Activated T-helper 1 cell treated with anti-CD3 and anti-CD28 coated beads, Interleukin-2, amount 50 U/mL, for 16 hours (primary cell): ENCODE measurements around the gene ZNF574.

Experiments used
- DNase-seq, 2 donors: peaks; one replicate each; pipeline ENCODE4 v3.0.0-alpha.2; 2020; ENCODE audit warnings: low read depth in 1 of 2, low spot score in 1 of 2

Gene ZNF574

DNA sequence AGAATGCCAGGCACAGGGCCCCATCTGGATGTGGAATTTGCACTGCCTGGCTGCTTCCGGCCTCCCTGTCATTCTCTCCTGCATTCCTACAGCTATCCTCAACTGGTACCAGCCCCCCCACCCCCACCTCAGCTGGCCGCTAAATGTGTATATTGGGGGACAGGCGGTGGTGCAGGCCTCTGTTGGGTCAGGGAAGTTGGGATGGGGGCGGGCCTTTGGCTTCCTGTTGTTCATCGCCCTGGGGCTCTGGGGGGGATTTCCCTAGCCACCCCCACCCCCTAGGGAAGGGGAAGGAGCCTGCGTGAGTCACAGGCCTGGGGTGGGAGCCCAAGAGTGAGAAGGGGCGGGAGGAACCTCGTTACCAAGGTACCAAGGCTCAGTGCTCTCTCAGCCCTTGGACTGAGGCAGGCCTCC lies 45.7 kb downstream of the ZNF574 start:
- peak; percentile 60 to 70 for DNase-seq

DNA sequence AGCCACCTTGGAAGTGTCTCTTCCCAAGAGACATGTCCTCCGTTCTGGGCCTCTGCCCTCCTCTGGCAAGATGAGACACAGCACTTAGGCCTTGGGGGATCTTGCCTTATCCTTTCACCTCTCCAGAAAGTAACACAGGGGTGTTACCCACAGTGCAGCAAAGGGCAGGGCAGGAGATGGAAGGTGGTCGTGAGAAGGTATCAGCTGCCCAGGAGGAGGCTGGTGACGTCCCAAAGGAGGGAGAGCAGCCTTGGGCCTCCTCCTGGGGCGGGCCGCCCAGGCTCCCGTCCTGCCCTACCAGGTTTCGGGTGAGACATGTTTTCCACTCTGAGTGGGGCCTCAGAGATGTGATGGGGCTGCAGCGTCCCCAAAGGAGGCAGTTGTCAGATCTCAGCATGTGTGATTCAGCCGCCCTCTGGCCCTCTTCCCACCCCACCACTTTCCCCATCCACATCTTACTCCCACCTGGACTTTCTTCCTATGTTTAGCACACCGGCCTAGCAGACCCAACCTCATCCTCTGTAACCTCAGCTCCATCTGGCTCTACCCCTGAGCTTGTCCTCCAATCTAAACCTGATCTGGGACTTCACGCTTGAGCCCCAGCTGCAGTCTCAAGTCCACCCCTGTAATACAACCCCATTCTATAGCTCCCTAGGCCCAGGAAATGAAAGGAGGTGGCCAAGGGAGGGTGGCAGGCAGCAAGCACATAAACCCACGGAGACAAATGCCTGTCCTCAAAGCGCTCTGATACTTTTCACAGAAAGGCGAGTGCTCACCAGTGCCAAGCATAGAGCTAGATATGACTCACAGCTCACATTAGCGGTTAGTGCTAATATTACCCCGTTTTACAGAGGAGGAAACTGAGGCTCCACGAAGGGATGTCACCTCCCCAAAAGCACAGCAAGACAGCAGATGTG lies 47.0 kb downstream of the ZNF574 start:
- peak; percentile 6 to 39 for DNase-seq

- DNase-seq: no peak
These were observed 47.8 kb downstream of the ZNF574 start for GRCh38 chr19:42123765-42124164.

- DNase-seq: no peak
These were observed 48.5 kb downstream of the ZNF574 start for GRCh38 chr19:42124386-42124901.

- DNase-seq: no peak
These were observed 49.6 kb downstream of the ZNF574 start for GRCh38 chr19:42125536-42125935.

GRCh38 chr19:42126574-42126973 lies 50.6 kb downstream of the ZNF574 start:
- DNase-seq: no peak

GRCh38 chr19:42129399-42130253 lies 53.7 kb downstream of the ZNF574 start:
- no peak for DNase-seq

- DNase-seq: no peak
These were observed 54.2 kb downstream of the ZNF574 start for GRCh38 chr19:42130254-42130573.
